GM19328 (cell line): ENCODE measurements around the gene RPL23.
A peak's percentile ranks its signal among the peaks of the same experiment; 100 is the strongest.

Experiments
- ATAC-seq: cut with Tn5 transposase; IDR thresholded peaks from one replicate; pipeline ENCODE4 v1.9.1; 2021; ENCODE audit warnings: mild to moderate bottlenecking, moderate library complexity; ENCODE audit not compliant: unreplicated experiment

Gene RPL23

GRCh38 chr17:38853292-38854219, at the start of gene RPL23:
RPL23 (minus strand) TSS chr17:38853721; CDS start chr17:38853710, 11 bp downstream.
- ATAC-seq, result peak; percentile 88

DNA sequence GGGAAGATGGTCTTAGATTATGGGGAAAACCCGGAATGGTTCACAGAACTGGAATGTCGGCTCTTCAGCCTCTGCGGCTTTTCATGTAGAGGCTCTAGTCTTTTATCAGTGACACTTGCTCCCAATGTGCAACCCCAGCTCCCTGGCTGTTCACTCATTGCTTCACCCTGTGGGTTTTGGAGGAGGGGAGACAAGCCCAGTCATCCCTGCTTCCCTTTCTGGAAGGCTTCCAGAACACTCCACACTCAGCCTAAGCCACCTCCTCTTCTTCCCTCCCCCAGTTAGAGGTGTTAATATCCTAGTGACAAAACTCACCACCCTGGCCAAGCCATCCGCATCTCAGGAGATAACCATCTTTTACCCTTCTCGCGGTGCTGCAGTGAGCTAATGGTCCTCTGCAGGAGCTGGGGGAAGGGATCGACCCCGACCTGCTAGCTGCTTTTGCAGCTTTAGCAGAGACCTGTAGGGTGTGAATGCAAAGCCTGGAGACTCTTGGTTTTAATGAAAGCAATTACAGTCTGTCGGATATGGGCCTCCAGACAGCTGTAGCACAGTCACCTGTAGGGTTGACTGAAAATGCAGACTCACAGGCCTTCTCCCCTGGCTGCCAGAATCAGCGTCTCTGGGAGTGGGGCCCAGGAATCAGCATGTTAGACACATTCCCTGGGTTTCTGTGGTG, 47.6 kb upstream of the RPL23 start:
- ATAC-seq, result no peak

DNA sequence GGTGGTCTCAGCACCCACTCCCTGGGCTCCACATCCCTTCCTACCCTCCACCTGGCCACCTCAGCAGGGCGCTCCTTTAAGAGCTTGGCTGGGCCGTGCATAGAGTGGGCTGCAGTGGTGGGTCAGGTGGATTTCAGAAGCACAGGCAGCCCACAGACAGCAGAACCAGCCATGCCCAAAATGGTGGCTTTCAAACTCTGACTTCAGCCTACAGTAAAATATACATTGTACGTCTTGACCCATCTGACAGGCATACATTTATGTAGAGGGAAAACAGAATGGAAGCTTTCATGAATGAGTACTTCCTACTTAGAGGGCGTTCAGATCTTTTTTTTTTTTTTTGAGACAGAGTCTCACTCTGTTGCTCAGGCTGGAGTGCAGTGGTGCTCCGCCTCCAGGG, 45.9 kb upstream of the RPL23 start:
- peak; percentile 16 for ATAC-seq

DNA sequence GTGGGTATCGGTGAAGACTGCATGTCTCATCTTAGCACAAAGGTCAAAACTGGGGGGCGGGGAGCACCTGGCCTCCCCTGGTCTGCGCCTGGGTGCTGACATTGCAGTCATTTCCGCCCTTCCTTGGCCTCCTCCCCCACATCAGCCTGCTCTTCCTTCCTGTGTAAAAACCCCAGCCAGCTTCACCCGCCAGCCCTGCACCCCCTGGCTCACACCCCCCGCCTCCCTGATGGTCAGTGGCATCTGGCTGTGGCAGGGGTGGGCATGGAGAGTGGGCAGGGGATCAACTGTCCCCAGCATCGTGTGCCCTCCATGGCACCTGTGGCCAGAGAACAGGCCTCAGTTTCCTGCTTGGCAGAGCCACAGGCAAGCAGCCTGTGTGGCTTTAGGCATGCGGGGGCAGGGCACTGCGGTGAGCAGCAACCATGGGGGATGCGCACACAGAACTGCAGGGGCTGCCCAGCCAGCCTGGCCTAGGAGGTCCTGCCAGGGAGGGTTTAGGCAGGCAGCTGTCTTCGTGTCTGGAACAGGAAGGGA, 45.4 kb upstream of the RPL23 start:
- ATAC-seq, result peak; percentile 71

- no peak for ATAC-seq
Measured at GRCh38 chr17:38898291-38898679, 44.8 kb upstream of the RPL23 start.

DNA sequence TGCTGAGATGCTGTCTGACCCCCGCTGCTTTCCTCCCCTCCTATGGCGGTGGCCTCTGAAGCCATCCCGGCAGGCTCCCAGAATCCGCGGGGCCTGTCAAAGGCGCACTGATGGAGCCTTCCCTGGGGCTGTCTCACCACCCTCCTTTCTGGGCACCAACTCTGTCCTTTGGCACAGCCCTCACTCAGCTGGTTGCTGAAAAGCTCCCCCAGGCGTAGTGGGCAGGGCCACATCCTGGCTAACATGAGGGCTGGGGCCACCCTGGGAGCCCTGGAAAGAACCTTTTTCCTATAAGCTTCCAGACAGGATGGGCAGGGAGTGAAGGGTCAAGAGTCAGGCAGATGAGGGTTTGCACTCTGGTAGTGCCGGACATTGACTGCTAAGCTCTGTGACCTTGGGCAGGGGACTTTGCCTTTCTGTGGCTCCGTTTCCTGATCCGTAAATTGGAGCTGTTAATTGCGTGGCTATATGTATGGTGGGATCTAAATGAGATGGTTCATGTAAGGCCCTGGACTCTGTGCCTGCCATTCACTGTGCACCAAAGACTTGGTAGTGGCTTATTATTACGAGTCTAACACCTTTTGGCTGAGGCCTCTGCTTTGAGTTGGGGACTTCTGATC, 44.3 kb upstream of the RPL23 start:
- ATAC-seq, result no peak

GRCh38 chr17:38897176-38897575, 43.7 kb upstream of the RPL23 start:
- no peak for ATAC-seq

GRCh38 chr17:38896346-38896954, 42.9 kb upstream of the RPL23 start:
- ATAC-seq, result no peak

GRCh38 chr17:38894276-38894675, 40.8 kb upstream of the RPL23 start:
- no peak for ATAC-seq

DNA sequence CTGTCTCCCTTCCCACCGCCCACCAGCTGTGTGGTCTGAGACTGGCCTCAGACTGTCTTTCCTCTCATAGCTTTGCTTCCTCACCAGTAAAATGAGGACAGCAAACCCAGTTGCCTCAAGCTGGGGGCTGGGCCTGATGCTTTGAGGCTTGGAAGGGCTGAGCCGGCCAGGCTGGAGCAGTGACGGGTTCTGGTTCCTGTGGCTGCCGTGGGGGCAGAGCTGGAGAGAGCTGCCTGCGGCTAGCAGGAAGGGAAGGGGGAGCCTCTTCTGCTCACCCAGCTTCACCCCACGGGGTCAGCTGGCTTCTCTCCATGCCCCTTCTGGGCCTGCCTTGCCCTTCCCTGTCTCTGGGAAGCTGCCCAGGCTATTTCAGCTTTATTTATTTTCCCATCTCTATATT, 40.1 kb upstream of the RPL23 start:
- no peak for ATAC-seq

GRCh38 chr17:38893113-38893512, 39.6 kb upstream of the RPL23 start:
- ATAC-seq, result no peak

DNA sequence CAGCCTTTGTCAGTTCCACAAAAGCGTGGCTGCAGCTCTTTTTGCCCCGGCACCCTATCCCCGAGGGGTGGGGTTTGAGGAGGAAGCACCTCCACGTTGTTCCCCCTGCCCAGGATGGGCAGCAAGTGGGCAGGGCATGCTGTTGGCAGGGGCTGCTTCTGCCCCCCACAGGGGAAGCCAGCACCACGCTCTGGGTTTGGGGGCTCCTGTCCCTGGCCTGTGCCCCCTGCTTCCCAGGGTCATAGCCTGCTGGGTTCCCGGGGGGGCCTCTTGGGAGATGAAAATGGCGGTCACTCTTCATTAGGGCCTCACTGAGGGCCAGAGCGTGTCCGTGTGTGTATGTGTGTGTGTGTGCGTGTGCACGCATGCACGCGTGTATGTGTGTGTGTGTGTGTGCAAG, 39.1 kb upstream of the RPL23 start:
- no peak for ATAC-seq

- no peak for ATAC-seq
Measured at GRCh38 chr17:38892083-38892482, 38.6 kb upstream of the RPL23 start.

- ATAC-seq, result no peak
Measured at GRCh38 chr17:38891441-38891840, 37.9 kb upstream of the RPL23 start.

- no peak for ATAC-seq
Measured at GRCh38 chr17:38890410-38890746, 36.9 kb upstream of the RPL23 start.

- ATAC-seq, result no peak
Measured at GRCh38 chr17:38889745-38890409, 36.4 kb upstream of the RPL23 start.

DNA sequence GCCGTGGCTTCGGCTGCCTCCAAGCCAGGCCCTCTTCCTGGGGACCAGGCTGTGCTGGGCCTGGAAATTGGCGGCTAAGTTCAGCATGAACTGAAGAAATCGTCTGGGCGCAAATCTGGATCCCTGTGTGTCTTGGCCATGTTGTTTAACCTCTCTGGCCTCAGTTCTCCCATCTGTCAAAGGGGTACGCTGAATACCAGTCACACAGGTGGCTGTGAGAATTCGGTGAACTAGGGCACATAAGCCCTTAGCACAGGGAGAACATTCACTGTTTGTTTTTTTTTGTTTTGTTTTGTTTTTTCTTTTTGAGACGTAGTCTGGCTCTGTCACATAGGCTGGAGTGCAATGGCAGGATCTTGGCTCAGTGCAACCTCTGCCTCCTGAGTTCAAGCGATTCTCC, 35.3 kb upstream of the RPL23 start:
- no peak for ATAC-seq

DNA sequence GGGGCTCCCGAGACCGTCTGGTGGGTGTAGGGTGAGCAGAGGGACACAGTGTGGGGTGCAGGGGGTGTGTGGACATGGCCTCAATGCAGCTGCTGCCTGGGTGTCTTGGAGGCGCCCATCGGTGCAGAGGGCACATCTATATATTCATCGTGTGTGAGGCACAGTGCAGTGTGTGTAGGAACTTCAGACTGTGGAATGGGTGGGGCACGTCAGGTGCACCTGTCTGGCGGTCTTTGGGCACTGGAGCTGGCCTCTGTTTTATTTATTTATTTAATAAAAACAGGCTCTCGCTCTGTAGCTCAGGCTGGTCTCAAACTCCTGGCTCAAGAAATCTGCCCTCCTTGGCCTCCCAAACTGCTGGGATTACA, 33.1 kb upstream of the RPL23 start:
- no peak for ATAC-seq

DNA sequence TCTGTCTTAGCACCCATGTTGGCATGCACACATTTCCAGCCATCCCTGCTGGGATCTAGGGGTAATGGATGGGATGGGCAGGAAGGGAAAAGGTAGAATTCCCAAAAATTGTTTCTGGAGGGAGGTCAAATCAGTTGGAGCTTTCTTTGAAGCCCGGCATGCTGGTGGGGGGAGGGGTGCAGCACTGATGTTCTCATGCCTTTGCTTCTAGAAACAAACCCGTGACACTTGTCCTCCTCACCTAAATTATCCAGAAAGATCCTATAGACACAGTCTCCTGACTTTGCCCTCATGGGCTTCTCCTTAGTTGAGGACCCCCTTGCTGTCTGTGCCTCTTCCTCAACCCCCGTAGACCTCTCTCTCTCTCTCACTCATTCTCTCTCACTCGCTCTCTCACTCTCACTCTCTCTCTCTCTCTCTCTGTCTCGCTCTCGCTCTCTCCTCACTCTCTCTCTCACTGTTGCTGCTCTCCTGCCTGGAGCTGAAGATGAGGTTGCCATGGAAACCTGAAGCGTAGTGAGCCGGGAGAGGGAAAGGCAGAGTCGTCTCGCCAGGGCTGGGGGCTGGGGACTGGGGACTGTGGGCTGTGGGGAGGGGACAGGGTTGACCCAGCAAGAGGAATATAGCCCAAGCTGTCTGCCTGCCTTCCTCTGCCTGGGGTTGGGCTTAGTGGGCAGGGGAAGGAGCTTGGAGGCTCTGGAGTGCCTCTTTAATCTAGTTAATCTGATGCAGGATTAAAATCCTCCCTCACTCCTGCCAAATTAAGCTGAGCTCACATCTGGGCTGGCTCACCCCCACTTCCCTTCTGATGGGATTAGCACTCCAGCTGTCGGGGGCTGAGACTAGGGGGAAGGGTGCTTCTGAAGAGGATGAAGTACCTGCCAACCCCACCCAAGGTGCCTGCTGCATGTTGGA, 32.5 kb upstream of the RPL23 start:
- ATAC-seq, result no peak
